ENCODE results near the gene ANKRD24. TPM values are rescaled to one million over a fixed set of nuclear protein-coding genes. Genes with fewer than 3 reads are reported as not detected.
"Not testable (repeated sequence)": the region's sequence is repeated elsewhere in the genome, so short reads cannot be mapped to it uniquely, and the experiment has no call there.

ANKRD24 gene
- total RNA-seq, 3 donors from 2014 or later (not counting 1 experiment from before 2014, with no cell fraction given): 0.65 to 2.2 (median 0.71) TPM

- ATAC-seq: no peak
- no peak for TF ChIP-seq CTCF (IDR thresholded peaks at IDR 0.05)
- H3K9me3 Mint-ChIP-seq: no peaks in the 10 kb centered on the region
- WGBS (ENCODE audit: insufficient coverage): 91% methylated on average over 5 of the region's 5 CpGs
- H3K27ac Mint-ChIP-seq: no peak overlapping the region
- peaks cover 8 to 14% of the 10 kb centered on the region in 2 donors for H3K4me1 Mint-ChIP-seq
- DNase-seq: no peak
- H3K9me3 ChIP-seq (ENCODE audit: control insufficient read depth, insufficient read depth, low read length): no peaks in the 10 kb centered on the region
- no peaks in the 10 kb centered on the region for H3K36me3 ChIP-seq (ENCODE audit: control insufficient read depth, insufficient read depth, low read length)
- no peak overlapping the region for H3K4me3 ChIP-seq (ENCODE audit: low read length)
- H3K4me3 Mint-ChIP-seq: no peak overlapping the region
- no peaks in the 10 kb centered on the region for H3K36me3 Mint-ChIP-seq
- H3K4me1 ChIP-seq (ENCODE audit: control insufficient read depth, insufficient read depth, low read length): peaks cover 13% of the 10 kb centered on the region
- H3K27me3 ChIP-seq (ENCODE audit: control insufficient read depth, insufficient read depth, low read length): no peaks in the 10 kb centered on the region
- intact Hi-C loops (cut with micrococcal nuclease): no loop called here
- peaks cover 0 to 1% of the 10 kb centered on the region in 2 donors for H3K27me3 Mint-ChIP-seq (ENCODE audit: low read depth in 2 of 2)
- H3K27ac ChIP-seq (ENCODE audit: low read length): no peak overlapping the region
Measured at GRCh38 chr19:4138445-4138844, 44.0 kb upstream of the ANKRD24 start.

DNA sequence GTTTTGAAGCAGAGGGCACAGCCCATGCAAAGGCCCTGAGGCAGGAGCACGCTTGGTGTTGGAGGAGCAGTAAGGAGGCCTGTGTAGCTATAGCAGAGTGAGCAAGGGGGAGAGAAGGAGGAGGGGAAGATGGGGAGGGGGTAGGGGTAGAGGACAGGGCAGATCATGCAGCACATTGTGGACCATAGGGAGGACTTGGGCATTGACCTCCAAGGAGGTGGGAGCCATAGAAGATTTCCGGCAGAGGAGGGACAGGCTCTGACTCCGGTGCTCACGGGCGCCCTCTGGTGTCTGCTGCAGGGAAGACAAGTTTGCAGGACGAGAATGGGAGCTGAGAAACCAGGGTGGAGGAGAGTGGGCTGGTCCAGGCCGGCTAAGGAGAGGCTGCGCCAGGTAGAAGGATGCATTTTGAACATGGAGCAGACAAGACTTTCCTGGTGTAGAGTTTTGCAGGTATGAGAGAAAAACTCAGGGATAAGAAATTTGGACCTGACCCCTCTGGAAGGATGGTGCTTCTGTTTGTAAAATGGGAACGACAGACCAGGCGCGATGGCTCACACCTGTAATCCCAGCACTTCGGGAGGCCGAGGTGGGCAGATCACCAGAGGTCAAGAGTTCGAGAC is 42.8 kb upstream of the ANKRD24 start:
- Histone ChIP-seq H3K4me3 (ENCODE audit: low read length) (no peak overlapping the region), H3K4me1 (ENCODE audit: control insufficient read depth, insufficient read depth, low read length) (peaks cover 13% of the 10 kb centered on the region), H3K9me3 (ENCODE audit: control insufficient read depth, insufficient read depth, low read length) (no peaks in the 10 kb centered on the region), H3K27me3 (ENCODE audit: control insufficient read depth, insufficient read depth, low read length) (no peaks in the 10 kb centered on the region), H3K27ac (ENCODE audit: low read length) (no peak overlapping the region), H3K36me3 (ENCODE audit: control insufficient read depth, insufficient read depth, low read length) (no peaks in the 10 kb centered on the region)
- peak overlapping the region; percentile 42 for H3K4me3 Mint-ChIP-seq
- no peaks in the 10 kb centered on the region for H3K9me3 Mint-ChIP-seq
- 33% methylated on average over 14 of the region's 14 CpGs for WGBS (ENCODE audit: insufficient coverage)
- TF ChIP-seq CTCF (IDR thresholded peaks at IDR 0.05): peak; percentile 57
- H3K27me3 Mint-ChIP-seq (ENCODE audit: low read depth in 2 of 2): peaks cover 0 to 5% of the 10 kb centered on the region in 2 donors
- H3K4me1 Mint-ChIP-seq: peaks cover 8 to 14% of the 10 kb centered on the region in 2 donors
- no peaks in the 10 kb centered on the region for H3K36me3 Mint-ChIP-seq
- intact Hi-C loops (cut with micrococcal nuclease): loop anchor here (1.0 kb wide), 1 partner anchor 153 kb away; no protein-coding TSS in a partner anchor
- DNase-seq: peak; percentile 88
- ATAC-seq: peak; percentile 91 to 95 (median 93)
- peak overlapping the region in 1 of 2 donors; percentile 64 for H3K27ac Mint-ChIP-seq

GRCh38 chr19:4140237-4140711 is 42.2 kb upstream of the ANKRD24 start:
- Histone ChIP-seq H3K27me3 (ENCODE audit: control insufficient read depth, insufficient read depth, low read length) (no peaks in the 10 kb centered on the region), H3K9me3 (ENCODE audit: control insufficient read depth, insufficient read depth, low read length) (no peaks in the 10 kb centered on the region), H3K36me3 (ENCODE audit: control insufficient read depth, insufficient read depth, low read length) (no peaks in the 10 kb centered on the region), H3K4me1 (ENCODE audit: control insufficient read depth, insufficient read depth, low read length) (peaks cover 13% of the 10 kb centered on the region), H3K4me3 (ENCODE audit: low read length) (no peak overlapping the region), H3K27ac (ENCODE audit: low read length) (no peak overlapping the region)
- DNase-seq (peak in 1 of 2 donors; percentile 70), ATAC-seq (peak; percentile 69 to 80 (median 71))
- peak; percentile 35 for TF ChIP-seq CTCF (IDR thresholded peaks at IDR 0.05)
- Mint-ChIP-seq H3K27ac (peak overlapping the region in 1 of 2 donors; percentile 64), H3K4me3 (no peak overlapping the region), H3K9me3 (no peaks in the 10 kb centered on the region), H3K27me3 (ENCODE audit: low read depth in 2 of 2) (peaks cover 0 to 5% of the 10 kb centered on the region in 2 donors), H3K36me3 (no peaks in the 10 kb centered on the region), H3K4me1 (peaks cover 8 to 14% of the 10 kb centered on the region in 2 donors)
- 31% methylated on average over 9 of the region's 12 CpGs for WGBS (ENCODE audit: insufficient coverage)
- intact Hi-C loops (cut with micrococcal nuclease): no loop called here

DNA sequence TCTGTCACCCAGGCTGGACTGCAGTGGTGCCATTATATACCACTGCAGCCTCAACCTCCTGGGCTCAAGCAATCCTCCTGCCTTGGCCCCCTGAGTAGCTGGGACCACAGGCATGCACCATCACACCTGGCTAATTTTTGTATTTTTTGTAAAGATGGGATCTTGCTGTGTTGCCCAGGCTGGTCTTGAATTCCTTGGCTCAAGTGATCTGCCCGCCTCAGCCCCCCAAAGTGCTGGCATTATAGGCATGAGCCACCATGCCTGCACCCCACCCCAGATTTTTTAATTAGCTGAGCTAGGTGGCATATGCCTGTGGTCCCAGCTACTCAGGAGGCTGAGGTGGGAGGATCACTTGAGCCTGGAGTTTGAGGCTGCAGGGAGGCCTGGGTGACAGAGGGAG is 39.6 kb upstream of the ANKRD24 start:
- peaks cover 13% of the 10 kb centered on the region for H3K4me1 ChIP-seq (ENCODE audit: control insufficient read depth, insufficient read depth, low read length)
- 90% methylated on average over 1 of the region's 1 CpG for WGBS (ENCODE audit: insufficient coverage)
- DNase-seq; H3K27ac Mint-ChIP-seq; H3K9me3 ChIP-seq (ENCODE audit: control insufficient read depth, insufficient read depth, low read length); H3K27me3 Mint-ChIP-seq (ENCODE audit: low read depth in 2 of 2); intact Hi-C loops (cut with micrococcal nuclease); H3K36me3 Mint-ChIP-seq; ATAC-seq; H3K27me3 ChIP-seq (ENCODE audit: control insufficient read depth, insufficient read depth, low read length); H3K36me3 ChIP-seq (ENCODE audit: control insufficient read depth, insufficient read depth, low read length); H3K4me3 ChIP-seq (ENCODE audit: low read length); H3K4me3 Mint-ChIP-seq; H3K27ac ChIP-seq (ENCODE audit: low read length); H3K9me3 Mint-ChIP-seq: not testable (repeated sequence)
- peaks cover 8 to 14% of the 10 kb centered on the region in 2 donors for H3K4me1 Mint-ChIP-seq
